Fibroblast of lung (primary cell): ENCODE results near the gene ITFG1. TPM values are rescaled to one million over a fixed set of nuclear protein-coding genes. Genes with fewer than 3 reads are reported as not detected.
"Not testable (repeated sequence)": the region's sequence is repeated elsewhere in the genome, so short reads cannot be mapped to it uniquely, and the experiment has no call there.

ENCODE experiments used
- DNase-seq, 2 donors: peaks; one replicate each; pipeline versions ENCODE4 v3.0.0 to v3.0.0-alpha.2; 2010; ENCODE audit warnings: low read depth in 2 of 2
- H2AFZ ChIP-seq: 2 replicates; pipeline ENCODE4 v1.5.1; 2012; ENCODE audit warnings: low read length, control low read depth, inconsistent platforms
- H3K27ac ChIP-seq: 2 replicates; pipeline ENCODE4 v1.5.1; 2011; ENCODE audit warnings: low read length, control low read depth; ENCODE audit not compliant: insufficient read depth
- H3K27me3 ChIP-seq: 2 replicates; pipeline ENCODE4 v1.5.1; 2011; ENCODE audit warnings: mild to moderate bottlenecking, low read length; ENCODE audit not compliant: control insufficient read depth, insufficient read depth
- H3K36me3 ChIP-seq: 2 replicates; pipeline ENCODE4 v1.5.1; 2011; ENCODE audit warnings: low read length; ENCODE audit not compliant: control insufficient read depth, insufficient read depth
- H3K4me1 ChIP-seq: 2 replicates; pipeline ENCODE4 v1.5.1; 2011; ENCODE audit warnings: low read length; ENCODE audit not compliant: control insufficient read depth, insufficient read depth; ENCODE audit errors: extremely low read depth
- H3K4me2 ChIP-seq: 2 replicates; pipeline ENCODE4 v1.5.1; 2011; ENCODE audit warnings: low read length, control low read depth; ENCODE audit not compliant: insufficient read depth; ENCODE audit errors: extremely low read depth
- H3K4me3 ChIP-seq, 4 experiments: fragments of 200-600 bp in 1 of 4; sonication (generic) in 1 of 4; replicated peaks in 1 of 4; 2 replicates each; pipeline ENCODE4 v1.5.1; 2011 to 2016; ENCODE audit warnings: low read length in 4 of 4, low read depth in 3 of 4, mild to moderate bottlenecking in 3 of 4, control low read depth in 2 of 4, inconsistent platforms in 1 of 4, mixed read lengths in 1 of 4; ENCODE audit not compliant: insufficient read depth in 1 of 4; ENCODE audit errors: control extremely low read depth in 1 of 4
- H3K79me2 ChIP-seq: 2 replicates; pipeline ENCODE4 v1.5.1; 2012; ENCODE audit warnings: mild to moderate bottlenecking, low read length, inconsistent platforms; ENCODE audit not compliant: control insufficient read depth, insufficient read depth
- H3K9ac ChIP-seq: 2 replicates; pipeline ENCODE4 v1.5.1; 2011; ENCODE audit warnings: mild to moderate bottlenecking, low read length, control low read depth; ENCODE audit not compliant: insufficient read depth
- H3K9me3 ChIP-seq: 2 replicates; pipeline ENCODE4 v1.5.1; 2012; ENCODE audit warnings: low read depth, low read length; ENCODE audit not compliant: control insufficient read depth, insufficient read depth
- H4K20me1 ChIP-seq: 2 replicates; pipeline ENCODE4 v1.5.1; 2011; ENCODE audit warnings: low read length; ENCODE audit not compliant: control insufficient read depth, insufficient read depth; ENCODE audit errors: extremely low read depth
- EZH2 ChIP-seq: IDR thresholded peaks from 2 replicates; pipeline ENCODE4 v1.5.1; 2012; ENCODE audit warnings: low read length, control low read depth, mild to moderate bottlenecking; ENCODE audit errors: missing control alignments
- polyA plus RNA-seq, 2 donors: library from polyadenylated mRNA; depleted of rRNA in 1 of 2; stranded (reverse) in 1 of 2; unstranded in 1 of 2; fragments of >200 nt; gene quantifications; 2 replicates each; pipeline ENCODE4 v1.2.1, GENCODE V29; 2011 to 2012; ENCODE audit warnings: missing spikeins in 1 of 2
- total RNA-seq: library from RNA; depleted of rRNA; stranded (reverse); fragments of >200 nt; gene quantifications from 2 replicates; pipeline ENCODE4 v1.2.1, GENCODE V29; 2014
- TF ChIP-seq, protein P1 (sequence below), 2 donors: IDR thresholded peaks in 1 of 2; conservative IDR thresholded peaks in 1 of 2; 1 replicate in 1 of 2; 2 replicates in 1 of 2; pipeline ENCODE4 v1.5.1; 2011 to 2012; ENCODE audit warnings: low read length in 2 of 2, control low read depth in 1 of 2, inconsistent platforms in 1 of 2, low read depth in 1 of 2, mild to moderate bottlenecking in 1 of 2

The ITFG1 gene
- total and polyA plus RNA-seq, 2 donors (not counting 1 experiment from before 2014, with no cell fraction given), result 96.1 to 111 TPM

DNA sequence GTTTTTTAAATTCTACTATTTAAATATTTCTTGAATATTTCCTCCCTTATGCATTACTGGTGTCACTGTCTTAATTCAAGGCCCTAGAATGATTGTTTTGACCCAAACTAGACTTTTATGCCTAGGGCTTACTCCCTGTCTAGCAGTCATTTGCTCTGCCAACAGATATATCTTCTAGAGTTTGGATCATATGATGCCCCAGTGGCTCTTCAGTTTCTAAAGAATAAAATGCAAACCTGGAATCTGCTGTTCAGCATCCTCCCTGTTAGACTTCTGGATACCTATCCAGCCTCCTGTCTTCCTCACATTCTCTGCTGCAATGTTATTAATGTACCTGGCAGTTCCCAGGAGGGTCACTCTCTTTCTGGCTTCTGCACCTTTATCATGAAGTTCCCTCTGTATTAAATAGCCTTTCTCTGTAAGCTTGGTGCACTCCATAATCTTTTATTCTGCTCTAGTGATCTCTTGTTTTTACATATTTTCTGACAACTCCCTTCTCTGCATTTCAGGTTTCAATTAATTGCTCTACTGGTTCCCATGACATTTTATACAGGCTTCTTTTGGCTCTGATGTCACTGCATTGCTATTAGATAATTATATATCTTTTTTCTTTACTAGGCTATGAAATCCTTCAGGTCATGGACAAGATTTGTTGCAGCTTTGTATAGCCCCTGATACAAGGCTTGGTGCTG is 15.9 kb upstream of the ITFG1 start:
- H2AFZ ChIP-seq, result no peak overlapping the region
- no peaks in the 10 kb centered on the region for H3K27me3 ChIP-seq
- TF ChIP-seq, protein P1, sequence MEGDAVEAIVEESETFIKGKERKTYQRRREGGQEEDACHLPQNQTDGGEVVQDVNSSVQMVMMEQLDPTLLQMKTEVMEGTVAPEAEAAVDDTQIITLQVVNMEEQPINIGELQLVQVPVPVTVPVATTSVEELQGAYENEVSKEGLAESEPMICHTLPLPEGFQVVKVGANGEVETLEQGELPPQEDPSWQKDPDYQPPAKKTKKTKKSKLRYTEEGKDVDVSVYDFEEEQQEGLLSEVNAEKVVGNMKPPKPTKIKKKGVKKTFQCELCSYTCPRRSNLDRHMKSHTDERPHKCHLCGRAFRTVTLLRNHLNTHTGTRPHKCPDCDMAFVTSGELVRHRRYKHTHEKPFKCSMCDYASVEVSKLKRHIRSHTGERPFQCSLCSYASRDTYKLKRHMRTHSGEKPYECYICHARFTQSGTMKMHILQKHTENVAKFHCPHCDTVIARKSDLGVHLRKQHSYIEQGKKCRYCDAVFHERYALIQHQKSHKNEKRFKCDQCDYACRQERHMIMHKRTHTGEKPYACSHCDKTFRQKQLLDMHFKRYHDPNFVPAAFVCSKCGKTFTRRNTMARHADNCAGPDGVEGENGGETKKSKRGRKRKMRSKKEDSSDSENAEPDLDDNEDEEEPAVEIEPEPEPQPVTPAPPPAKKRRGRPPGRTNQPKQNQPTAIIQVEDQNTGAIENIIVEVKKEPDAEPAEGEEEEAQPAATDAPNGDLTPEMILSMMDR (conservative IDR thresholded peaks at IDR 0.05 in 1 of 2, IDR thresholded peaks at IDR 0.05 in 1 of 2; ENCODE audit: low read depth in 1 of 2, low read length in 2 of 2), result no peak
- no peak for TF ChIP-seq EZH2
- H3K4me3 ChIP-seq, result no peak overlapping the region
- H3K4me2 ChIP-seq, result no peak overlapping the region
- H3K27ac ChIP-seq, result no peak overlapping the region
- no peaks in the 10 kb centered on the region for H3K36me3 ChIP-seq
- H3K4me1 ChIP-seq, result no peaks in the 10 kb centered on the region
- H3K9me3 ChIP-seq, result no peaks in the 10 kb centered on the region
- no peak for DNase-seq
- no peaks in the 10 kb centered on the region for H3K79me2 ChIP-seq
- H4K20me1 ChIP-seq, result no peaks in the 10 kb centered on the region
- H3K9ac ChIP-seq, result no peak overlapping the region

DNA sequence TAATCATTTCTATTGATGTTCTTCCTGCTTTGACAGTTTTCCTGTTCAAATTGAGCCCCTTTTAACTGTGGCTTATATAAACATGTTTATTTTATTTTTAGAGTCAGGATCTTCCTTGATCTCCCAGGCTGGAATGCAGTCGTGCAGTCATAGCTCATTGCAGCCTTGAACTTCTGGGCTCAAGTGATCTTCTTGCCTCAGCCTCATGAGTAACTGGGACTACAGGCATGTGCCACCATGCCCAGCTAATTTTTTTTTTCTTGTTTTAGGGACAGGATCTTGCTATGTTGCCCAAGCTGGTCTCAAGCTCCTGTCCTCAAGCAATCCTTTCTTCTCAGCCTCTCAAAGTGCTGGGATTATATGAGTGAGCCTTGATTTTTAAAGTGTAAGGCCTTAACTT is 14.9 kb upstream of the ITFG1 start:
- peak in 1 of 2 donors; percentile 21 for DNase-seq
- no peak overlapping the region for H2AFZ ChIP-seq
- no peaks in the 10 kb centered on the region for H3K36me3 ChIP-seq
- H3K27me3 ChIP-seq, result no peaks in the 10 kb centered on the region
- H3K4me2 ChIP-seq, result no peak overlapping the region
- no peaks in the 10 kb centered on the region for H3K4me1 ChIP-seq
- TF ChIP-seq EZH2, result no peak
- TF ChIP-seq, protein P1 (conservative IDR thresholded peaks at IDR 0.05 in 1 of 2, IDR thresholded peaks at IDR 0.05 in 1 of 2; ENCODE audit: low read depth in 1 of 2, low read length in 2 of 2), result no peak
- no peaks in the 10 kb centered on the region for H3K79me2 ChIP-seq
- no peak overlapping the region for H3K4me3 ChIP-seq
- H3K9ac ChIP-seq, result no peak overlapping the region
- H3K9me3 ChIP-seq, result no peaks in the 10 kb centered on the region
- no peaks in the 10 kb centered on the region for H4K20me1 ChIP-seq
- H3K27ac ChIP-seq, result no peak overlapping the region

DNA sequence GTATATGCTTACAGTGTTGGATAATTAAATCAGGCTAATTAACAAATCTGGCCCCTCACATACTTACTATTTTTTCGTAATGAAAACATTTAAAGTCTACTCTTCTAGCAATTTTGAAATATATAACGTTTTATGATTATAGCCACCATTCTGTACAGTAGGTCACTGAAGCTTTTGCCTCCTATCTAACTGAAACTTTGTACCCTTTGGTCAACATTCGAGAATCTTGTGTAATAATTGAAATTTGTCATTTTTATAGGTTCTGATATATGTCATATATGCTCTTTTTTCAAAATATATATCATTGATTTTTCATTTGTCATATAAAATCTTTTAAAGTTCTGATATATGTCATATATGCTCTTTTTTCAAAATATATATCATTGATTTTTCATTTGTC is 12.9 kb upstream of the ITFG1 start:
- Histone ChIP-seq H2AFZ (no peak overlapping the region), H4K20me1 (no peaks in the 10 kb centered on the region), H3K4me2 (no peak overlapping the region), H3K4me3 (no peak overlapping the region), H3K27ac (no peak overlapping the region), H3K27me3 (no peaks in the 10 kb centered on the region), H3K9ac (no peak overlapping the region), H3K9me3 (no peaks in the 10 kb centered on the region), H3K36me3 (no peaks in the 10 kb centered on the region), H3K4me1 (no peaks in the 10 kb centered on the region), H3K79me2 (no peaks in the 10 kb centered on the region)
- DNase-seq, result no peak
- TF ChIP-seq, protein P1 (conservative IDR thresholded peaks at IDR 0.05 in 1 of 2, IDR thresholded peaks at IDR 0.05 in 1 of 2; ENCODE audit: low read depth in 1 of 2, low read length in 2 of 2), result no peak
- no peak for TF ChIP-seq EZH2

DNA sequence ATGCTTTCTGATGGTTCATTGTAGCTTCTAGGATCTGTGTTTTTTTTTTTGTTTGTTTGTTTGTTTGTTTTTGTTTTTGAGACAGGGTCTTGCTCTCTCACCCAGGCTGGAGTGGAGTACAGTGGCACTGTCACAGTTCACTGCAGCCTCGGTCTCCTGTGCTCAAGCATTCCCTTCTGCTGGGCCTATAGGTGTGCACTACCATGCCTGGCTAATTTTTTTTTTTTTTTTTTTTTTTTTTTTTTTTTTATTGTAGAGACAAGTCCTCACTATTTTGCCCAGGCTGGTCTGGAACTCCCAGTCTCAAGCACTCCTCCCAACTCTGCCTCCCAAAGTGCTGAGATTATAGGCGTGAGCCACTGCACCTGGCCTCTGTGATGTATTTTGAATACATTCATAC is 12.1 kb upstream of the ITFG1 start:
- H3K9ac ChIP-seq, H2AFZ ChIP-seq, H3K4me3 ChIP-seq, H3K27ac ChIP-seq, H3K27me3 ChIP-seq, H3K4me1 ChIP-seq, H3K9me3 ChIP-seq, H3K79me2 ChIP-seq, H3K4me2 ChIP-seq, DNase-seq, H3K36me3 ChIP-seq, H4K20me1 ChIP-seq: not testable (repeated sequence)
